GM12864 (cell line): ENCODE measurements around the gene PDCD1.

Source experiments
- DNase-seq: peaks from one replicate; pipeline ENCODE4 v3.0.0-alpha.2; 2011; ENCODE audit warnings: low read depth
- H3K4me3 ChIP-seq: 2 replicates; pipeline ENCODE4 v1.5.1; 2011; ENCODE audit warnings: mild to moderate bottlenecking, low read depth, low read length, control low read depth
- CTCF ChIP-seq: IDR thresholded peaks from 2 replicates; pipeline ENCODE4 v1.5.1; 2011; ENCODE audit warnings: low read depth, mild to moderate bottlenecking, moderate library complexity, low read length, control low read depth, inconsistent platforms; ENCODE audit errors: missing control alignments

The PDCD1 gene

DNA sequence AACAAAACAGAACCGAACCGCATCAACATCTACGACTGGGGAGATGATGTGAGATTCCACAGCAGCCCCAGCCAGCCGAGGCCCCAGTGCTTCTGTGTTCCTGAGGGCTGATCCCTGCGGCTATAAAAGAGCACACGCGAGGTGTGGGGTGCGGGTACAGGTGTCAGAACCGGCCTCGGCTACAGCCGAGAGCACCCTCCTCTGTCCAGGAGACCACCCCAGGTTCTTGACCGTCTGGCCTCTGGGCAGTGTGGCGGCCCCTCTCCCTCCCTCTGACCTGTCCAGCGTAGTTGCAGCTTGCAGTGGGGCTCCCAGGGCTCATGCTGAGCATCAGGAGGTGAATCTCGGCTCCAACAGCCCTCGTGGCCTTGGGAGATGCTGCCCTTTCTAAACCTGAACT is 34.6 kb upstream of the PDCD1 start:
- H3K4me3 ChIP-seq: no peak overlapping the region
- no peak for TF ChIP-seq CTCF
- DNase-seq: no peak

DNA sequence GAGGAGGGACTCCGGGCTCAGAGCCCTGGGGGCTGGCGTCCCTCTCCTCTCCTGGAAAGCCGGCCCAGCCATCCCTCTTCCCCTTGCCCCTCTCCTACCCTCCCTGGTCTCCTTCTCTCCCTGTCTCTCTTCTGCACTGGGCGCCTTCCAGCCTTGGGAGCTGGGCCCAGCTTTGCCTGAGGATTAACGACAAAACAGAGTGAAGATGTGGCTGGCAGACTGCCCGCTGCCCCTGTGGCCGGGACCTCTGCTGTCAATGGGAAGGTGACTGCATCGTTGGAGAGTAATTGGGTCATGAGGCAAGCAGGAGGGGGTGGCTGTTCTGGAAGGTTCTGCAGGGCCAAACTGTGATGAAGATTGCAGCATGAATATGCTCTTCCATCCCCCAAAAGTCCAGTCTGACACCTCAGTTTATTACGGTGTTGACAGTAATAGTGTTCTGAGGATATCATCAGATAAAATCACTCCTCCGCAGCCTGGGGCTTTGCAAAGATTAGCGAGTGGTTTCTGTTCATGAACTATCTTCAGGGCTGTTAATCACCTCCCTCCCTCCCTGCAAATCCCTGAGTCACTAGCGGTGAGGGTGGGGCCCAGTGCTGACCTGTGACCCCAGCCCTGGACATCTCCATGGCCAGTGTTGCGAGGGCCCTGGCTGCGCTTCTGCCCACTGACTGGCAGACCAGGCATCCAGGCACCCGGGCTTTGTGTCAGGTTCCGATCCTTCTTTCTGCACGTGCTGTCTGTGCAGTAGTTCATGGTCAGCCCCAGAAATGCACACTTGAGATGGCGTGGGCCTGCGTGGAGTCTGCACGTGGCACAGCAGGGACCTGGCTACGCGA is 33.8 kb upstream of the PDCD1 start:
- no peak overlapping the region for H3K4me3 ChIP-seq
- DNase-seq: no peak
- no peak for TF ChIP-seq CTCF

DNA sequence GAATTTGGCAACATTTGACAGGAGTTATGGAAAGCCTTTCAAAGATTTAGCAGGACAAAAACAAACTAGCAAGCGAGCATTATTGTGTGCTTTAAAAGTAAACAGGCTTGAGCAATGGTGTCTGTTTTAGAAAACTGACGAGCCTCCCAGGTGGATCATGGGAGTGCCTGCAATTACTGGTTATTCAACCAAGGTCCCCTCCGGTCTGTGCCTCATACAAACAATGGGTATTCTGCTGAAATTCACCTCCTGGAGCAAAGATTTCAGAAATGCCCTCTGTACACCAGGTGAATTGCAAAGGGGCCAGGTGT is 33.2 kb upstream of the PDCD1 start:
- DNase-seq: no peak
- no peak for TF ChIP-seq CTCF
- H3K4me3 ChIP-seq: no peak overlapping the region

DNA sequence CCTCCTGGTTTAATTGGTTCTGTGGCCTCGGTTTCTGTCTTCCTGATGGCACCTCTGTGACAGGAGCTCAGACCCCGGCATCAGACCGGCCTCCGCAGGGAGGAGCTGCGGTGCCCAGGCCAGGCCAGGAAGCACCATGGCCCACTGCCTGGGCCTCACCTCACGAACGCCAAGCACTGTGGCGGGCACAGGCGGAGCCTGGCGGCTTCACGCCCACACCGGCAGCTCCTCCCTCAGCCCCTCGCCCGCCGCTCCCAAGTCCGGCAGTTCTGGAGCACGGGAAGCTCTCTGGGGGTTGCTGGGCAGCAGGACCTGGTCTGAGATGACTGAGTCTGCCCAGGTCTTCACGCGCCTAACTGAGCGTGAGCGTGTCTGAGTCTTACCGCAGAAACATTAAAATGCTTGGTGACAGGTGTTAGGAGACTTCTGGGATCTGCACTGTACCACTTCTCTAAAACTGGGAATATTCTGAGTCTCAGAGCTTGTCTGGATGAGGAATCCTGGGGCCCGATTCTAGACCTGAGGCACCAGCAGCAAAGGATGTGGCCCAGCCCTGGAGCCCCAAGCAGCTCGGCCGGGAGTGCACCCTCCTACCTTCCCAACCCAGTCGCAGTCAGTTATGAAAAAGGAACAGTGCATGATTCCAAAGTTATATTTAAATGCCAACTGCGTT is 32.8 kb upstream of the PDCD1 start:
- TF ChIP-seq CTCF: no peak

DNA sequence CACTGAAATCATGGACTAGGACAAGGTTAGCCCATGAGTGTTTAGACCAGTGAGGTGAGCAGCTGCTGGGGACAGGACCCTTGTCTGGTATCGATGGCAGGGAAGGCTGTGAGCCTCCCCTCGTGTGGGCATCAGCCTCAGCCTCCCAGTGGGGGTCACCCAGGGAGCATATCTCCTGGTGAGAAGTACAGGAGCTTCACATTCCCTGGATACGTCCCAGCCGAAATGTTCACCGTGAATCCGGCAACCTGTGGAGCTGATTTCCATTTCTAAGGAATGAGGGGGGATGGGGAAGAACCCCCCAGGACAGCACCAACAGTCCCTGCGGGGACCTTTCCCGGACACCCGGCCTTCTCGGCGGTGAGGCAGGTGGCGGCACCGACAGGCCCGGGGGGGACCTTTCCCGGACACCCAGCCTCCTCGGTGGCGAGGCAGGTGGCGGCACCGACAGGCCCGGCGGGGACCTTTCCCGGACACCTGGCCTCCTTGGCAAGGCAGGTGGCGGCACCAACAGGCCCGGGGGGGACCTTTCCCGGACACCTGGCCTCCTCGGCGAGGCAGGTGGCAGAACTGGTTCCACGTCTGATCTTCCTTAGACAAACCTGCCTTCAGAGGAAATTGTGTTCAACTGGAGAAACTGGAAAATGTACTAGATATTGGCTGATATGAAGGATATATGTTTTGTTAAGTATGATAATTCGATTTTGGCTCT is 32.0 kb upstream of the PDCD1 start:
- no peak overlapping the region for H3K4me3 ChIP-seq
- no peak for DNase-seq
- TF ChIP-seq CTCF: no peak

More for the DNA sequence above, 32.8 kb upstream of the PDCD1 start:
- no peak overlapping the region for H3K4me3 ChIP-seq
- DNase-seq: no peak

- no peak for TF ChIP-seq CTCF
- no peak for DNase-seq
- H3K4me3 ChIP-seq: no peak overlapping the region
Observed at GRCh38 chr2:241888641-241889040, 29.9 kb upstream of the PDCD1 start.
